HEK293T (cell line): ENCODE results near the gene CR1.
"Not testable (repeated sequence)": the region's sequence is repeated elsewhere in the genome, so short reads cannot be mapped to it uniquely, and the experiment has no call there.

Experiments used
- ARNT ChIP-seq: fragments of 450-650 bp; IDR thresholded peaks from 2 replicates; pipeline ENCODE4 v1.6.1; 2017; ENCODE audit warnings: mild to moderate bottlenecking
- BHLHE40 ChIP-seq: fragments of 450-650 bp; IDR thresholded peaks from 2 replicates; pipeline ENCODE4 v1.6.1; 2016; ENCODE audit warnings: mild to moderate bottlenecking, moderate library complexity, borderline replicate concordance
- CTBP1 ChIP-seq: fragments of 450-650 bp; IDR thresholded peaks from 2 replicates; pipeline ENCODE4 v1.6.1; 2016; ENCODE audit warnings: borderline replicate concordance
- FOXA1 ChIP-seq: fragments of 450-650 bp; IDR thresholded peaks from 2 replicates; pipeline ENCODE4 v1.6.1; 2016; ENCODE audit warnings: mild to moderate bottlenecking
- FOXK2 ChIP-seq: fragments of 450-650 bp; IDR thresholded peaks from 2 replicates; pipeline ENCODE4 v1.6.1; 2016; ENCODE audit warnings: mild to moderate bottlenecking
- FOXM1 ChIP-seq: fragments of 450-650 bp; IDR thresholded peaks from 2 replicates; pipeline ENCODE4 v1.6.1; 2017; ENCODE audit warnings: mild to moderate bottlenecking, borderline replicate concordance
- L3MBTL2 ChIP-seq: fragments of 450-650 bp; conservative IDR thresholded peaks from 2 replicates; pipeline ENCODE4 v1.6.1; 2016; ENCODE audit warnings: mild to moderate bottlenecking
- LEF1 ChIP-seq: fragments of 450-650 bp; IDR thresholded peaks from 2 replicates; pipeline ENCODE4 v1.6.1; 2017; ENCODE audit warnings: mild to moderate bottlenecking, borderline replicate concordance
- SP1 ChIP-seq: fragments of 450-650 bp; IDR thresholded peaks from 2 replicates; pipeline ENCODE4 v1.6.1; 2017
- SUZ12 ChIP-seq: fragments of 450-650 bp; IDR thresholded peaks from 2 replicates; pipeline ENCODE4 v1.6.1; 2016; ENCODE audit warnings: mild to moderate bottlenecking
- ZNF384 ChIP-seq: fragments of 450-650 bp; IDR thresholded peaks from 2 replicates; pipeline ENCODE4 v1.6.1; 2016

- not testable (repeated sequence) for TF ChIP-seq SP1, ZNF384, FOXK2, ARNT, L3MBTL2, LEF1, FOXA1, CTBP1, BHLHE40, FOXM1, SUZ12
Observed at GRCh38 chr1:207589506-207589905, 93.5 kb downstream of the CR1 start.
